ENCODE measurements around the gene NOG. TPM values are rescaled to one million over a fixed set of nuclear protein-coding genes. Genes with fewer than 3 reads are reported as not detected.

The NOG gene
- total RNA-seq (2013; cell fraction: nucleolus; rRNA removed), result not detected in 2 replicates
- total RNA-seq (2014; rRNA removed) (not detected in 2 replicates), total RNA-seq (2014; rRNA removed; fragmentation: Illumina TruSeq; extraction: Trizol) (not detected in 2 replicates), total RNA-seq (2021) (0.10 TPM in 1 of 2 replicates, not detected in the other), polyA plus RNA-seq (2011; rRNA removed) (not detected in 2 replicates), polyA plus RNA-seq (2014; fragmentation: Illumina TruSeq; extraction: Trizol) (not detected in 2 replicates), polyA plus RNA-seq (2014; fragmentation: Nextera tagmentation; extraction: Ambion mirVana) (not detected), polyA plus RNA-seq (2014; rRNA removed) (not detected in 2 replicates), polyA plus RNA-seq (2016; fragmentation: Nextera tagmentation; extraction: Ambion mirVana) (not detected), polyA minus RNA-seq (2011; rRNA and poly(A)+ RNA removed) (not detected in 2 replicates), Bru-seq, nascent RNA (not detected), BruChase-seq, experiment 1, labeled RNA remaining after a 6-hour chase (not detected), BruChase-seq, experiment 2, labeled RNA remaining after a 2-hour chase (not detected)
- not detected for polyA plus RNA-seq (2011; ENCODE audit: low read depth)
- 0.04 and 0.05 TPM in 2 replicates for polyA plus RNA-seq (2011; cell fraction: cytosol; rRNA removed)
- polyA plus RNA-seq (2011; cell fraction: nucleus; rRNA removed), result 0.06 TPM in 1 of 2 replicates, not detected in the other
- not detected in 2 replicates for polyA plus RNA-seq (2012)
- polyA minus RNA-seq (2011; cell fraction: cytosol; rRNA and poly(A)+ RNA removed), result not detected in 2 replicates
- not detected in 2 replicates for polyA minus RNA-seq (2011; cell fraction: nucleus; rRNA and poly(A)+ RNA removed)
- long read RNA-seq, experiment 1, result 0 reads
- long read RNA-seq, experiment 2, result 0 reads

DNA sequence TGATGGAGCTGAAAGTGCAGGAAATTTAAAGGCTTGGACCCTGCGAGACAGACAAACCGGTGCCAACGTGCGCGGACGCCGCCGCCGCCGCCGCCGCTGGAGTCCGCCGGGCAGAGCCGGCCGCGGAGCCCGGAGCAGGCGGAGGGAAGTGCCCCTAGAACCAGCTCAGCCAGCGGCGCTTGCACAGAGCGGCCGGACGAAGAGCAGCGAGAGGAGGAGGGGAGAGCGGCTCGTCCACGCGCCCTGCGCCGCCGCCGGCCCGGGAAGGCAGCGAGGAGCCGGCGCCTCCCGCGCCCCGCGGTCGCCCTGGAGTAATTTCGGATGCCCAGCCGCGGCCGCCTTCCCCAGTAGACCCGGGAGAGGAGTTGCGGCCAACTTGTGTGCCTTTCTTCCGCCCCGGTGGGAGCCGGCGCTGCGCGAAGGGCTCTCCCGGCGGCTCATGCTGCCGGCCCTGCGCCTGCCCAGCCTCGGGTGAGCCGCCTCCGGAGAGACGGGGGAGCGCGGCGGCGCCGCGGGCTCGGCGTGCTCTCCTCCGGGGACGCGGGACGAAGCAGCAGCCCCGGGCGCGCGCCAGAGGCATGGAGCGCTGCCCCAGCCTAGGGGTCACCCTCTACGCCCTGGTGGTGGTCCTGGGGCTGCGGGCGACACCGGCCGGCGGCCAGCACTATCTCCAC is at the start of gene NOG:
Gene NOG, plus strand, starts transcription at position 54 of the 674 bp plus-strand sequence. Its CDS starts 525 bp downstream, at position 579.
- no peaks in the 10 kb centered on the region for H3K4me1 ChIP-seq (ENCODE audit: control insufficient read depth, insufficient read depth, low read length)
- RAD21 ChIA-PET (ENCODE audit: unreplicated experiment), result interaction anchor here (0.9 to 1.6 kb wide), 2 partner anchors 122 to 186 kb away, joined by 3 to 6 read pairs; no protein-coding TSS in a partner anchor
- WGBS (ENCODE audit: insufficient coverage, insufficient replicate concordance, low lambda C conversion rate, missing lambda C conversion rate), result 7% methylated on average over 68 of the region's 85 CpGs
- H3K4me2 ChIP-seq (ENCODE audit: control insufficient read depth, insufficient read depth), result peak within 1 kb of the TSS; percentile 54; the same call in 1 of the 2 replicates
- ATAC-seq, result peak; percentile 60
- FAIRE-seq, result no peak
- H3K4me3 ChIP-seq, result 0 out of 2 replicates have a peak within 1 kb of the TSS, but pooled peaks have one; percentile 11
- H3K27ac ChIP-seq (ENCODE audit: control insufficient read depth, insufficient read depth), result no peak within 1 kb of the TSS
- in situ Hi-C loops (cut with MboI), result no loop called here
- H3K79me2 ChIP-seq (ENCODE audit: control insufficient read depth, insufficient read depth, low read length), result no peaks in the 10 kb centered on the region
- H2AFZ ChIP-seq (ENCODE audit: control insufficient read depth, low read depth, low read length), result no peak within 1 kb of the TSS
- POLR2A ChIA-PET, result no interaction called here
- BruUV-seq (replicated peaks), result no TSS peak
- H3K9ac ChIP-seq (ENCODE audit: control insufficient read depth, insufficient read depth, low read length), result no peak within 1 kb of the TSS
- peaks cover 16 to 19% of the 10 kb centered on the region in 2 experiments for H3K27me3 ChIP-seq (replicated peaks in 1 of 2; ENCODE audit: control insufficient read depth in 2 of 2, insufficient read depth in 2 of 2, low read length in 1 of 2)
- no peaks in the 10 kb centered on the region for H4K20me1 ChIP-seq (ENCODE audit: control insufficient read depth, insufficient read depth)
- CTCF ChIA-PET, result interaction anchor here (1.4 to 6.0 kb wide), 3 partner anchors 123 to 186 kb away, joined by 3 to 57 read pairs (median 5); no protein-coding TSS in a partner anchor
- no peak for DNase-seq (ENCODE audit: low read depth, low spot score)
- SMC1A ChIA-PET (ENCODE audit: uncharacterized antibody, unreplicated experiment), result interaction anchor here (1.2 to 3.2 kb wide), 2 partner anchors 122 to 186 kb away, joined by 3 to 16 read pairs; no protein-coding TSS in a partner anchor
- no peaks in the 10 kb centered on the region for H3K9me3 ChIP-seq (replicated peaks; ENCODE audit: control insufficient read depth, insufficient read depth, low read length)
- H3K36me3 ChIP-seq (ENCODE audit: control insufficient read depth in 2 of 2, insufficient read depth in 2 of 2, low read length in 1 of 2), result no peaks in the 10 kb centered on the region
- intact Hi-C loops (cut with micrococcal nuclease; ENCODE audit: unreplicated experiment), result no loop called here
- TF ChIP-seq, protein P1, sequence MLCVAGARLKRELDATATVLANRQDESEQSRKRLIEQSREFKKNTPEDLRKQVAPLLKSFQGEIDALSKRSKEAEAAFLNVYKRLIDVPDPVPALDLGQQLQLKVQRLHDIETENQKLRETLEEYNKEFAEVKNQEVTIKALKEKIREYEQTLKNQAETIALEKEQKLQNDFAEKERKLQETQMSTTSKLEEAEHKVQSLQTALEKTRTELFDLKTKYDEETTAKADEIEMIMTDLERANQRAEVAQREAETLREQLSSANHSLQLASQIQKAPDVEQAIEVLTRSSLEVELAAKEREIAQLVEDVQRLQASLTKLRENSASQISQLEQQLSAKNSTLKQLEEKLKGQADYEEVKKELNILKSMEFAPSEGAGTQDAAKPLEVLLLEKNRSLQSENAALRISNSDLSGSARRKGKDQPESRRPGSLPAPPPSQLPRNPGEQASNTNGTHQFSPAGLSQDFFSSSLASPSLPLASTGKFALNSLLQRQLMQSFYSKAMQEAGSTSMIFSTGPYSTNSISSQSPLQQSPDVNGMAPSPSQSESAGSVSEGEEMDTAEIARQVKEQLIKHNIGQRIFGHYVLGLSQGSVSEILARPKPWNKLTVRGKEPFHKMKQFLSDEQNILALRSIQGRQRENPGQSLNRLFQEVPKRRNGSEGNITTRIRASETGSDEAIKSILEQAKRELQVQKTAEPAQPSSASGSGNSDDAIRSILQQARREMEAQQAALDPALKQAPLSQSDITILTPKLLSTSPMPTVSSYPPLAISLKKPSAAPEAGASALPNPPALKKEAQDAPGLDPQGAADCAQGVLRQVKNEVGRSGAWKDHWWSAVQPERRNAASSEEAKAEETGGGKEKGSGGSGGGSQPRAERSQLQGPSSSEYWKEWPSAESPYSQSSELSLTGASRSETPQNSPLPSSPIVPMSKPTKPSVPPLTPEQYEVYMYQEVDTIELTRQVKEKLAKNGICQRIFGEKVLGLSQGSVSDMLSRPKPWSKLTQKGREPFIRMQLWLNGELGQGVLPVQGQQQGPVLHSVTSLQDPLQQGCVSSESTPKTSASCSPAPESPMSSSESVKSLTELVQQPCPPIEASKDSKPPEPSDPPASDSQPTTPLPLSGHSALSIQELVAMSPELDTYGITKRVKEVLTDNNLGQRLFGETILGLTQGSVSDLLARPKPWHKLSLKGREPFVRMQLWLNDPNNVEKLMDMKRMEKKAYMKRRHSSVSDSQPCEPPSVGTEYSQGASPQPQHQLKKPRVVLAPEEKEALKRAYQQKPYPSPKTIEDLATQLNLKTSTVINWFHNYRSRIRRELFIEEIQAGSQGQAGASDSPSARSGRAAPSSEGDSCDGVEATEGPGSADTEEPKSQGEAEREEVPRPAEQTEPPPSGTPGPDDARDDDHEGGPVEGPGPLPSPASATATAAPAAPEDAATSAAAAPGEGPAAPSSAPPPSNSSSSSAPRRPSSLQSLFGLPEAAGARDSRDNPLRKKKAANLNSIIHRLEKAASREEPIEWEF (IDR thresholded peaks at IDR 0.05; ENCODE audit: insufficient replicate concordance, low read depth, low read length), result no peak
- TF ChIP-seq MEF2A (IDR thresholded peaks at IDR 0.05; ENCODE audit: insufficient read depth, low read depth, low read length) (no peak), SMAD5 (IDR thresholded peaks at IDR 0.05; ENCODE audit: low read depth) (no peak), ZNF274 (IDR thresholded peaks at IDR 0.05; ENCODE audit: insufficient read depth, insufficient read length) (no peak)
- TF ChIP-seq, protein P2, sequence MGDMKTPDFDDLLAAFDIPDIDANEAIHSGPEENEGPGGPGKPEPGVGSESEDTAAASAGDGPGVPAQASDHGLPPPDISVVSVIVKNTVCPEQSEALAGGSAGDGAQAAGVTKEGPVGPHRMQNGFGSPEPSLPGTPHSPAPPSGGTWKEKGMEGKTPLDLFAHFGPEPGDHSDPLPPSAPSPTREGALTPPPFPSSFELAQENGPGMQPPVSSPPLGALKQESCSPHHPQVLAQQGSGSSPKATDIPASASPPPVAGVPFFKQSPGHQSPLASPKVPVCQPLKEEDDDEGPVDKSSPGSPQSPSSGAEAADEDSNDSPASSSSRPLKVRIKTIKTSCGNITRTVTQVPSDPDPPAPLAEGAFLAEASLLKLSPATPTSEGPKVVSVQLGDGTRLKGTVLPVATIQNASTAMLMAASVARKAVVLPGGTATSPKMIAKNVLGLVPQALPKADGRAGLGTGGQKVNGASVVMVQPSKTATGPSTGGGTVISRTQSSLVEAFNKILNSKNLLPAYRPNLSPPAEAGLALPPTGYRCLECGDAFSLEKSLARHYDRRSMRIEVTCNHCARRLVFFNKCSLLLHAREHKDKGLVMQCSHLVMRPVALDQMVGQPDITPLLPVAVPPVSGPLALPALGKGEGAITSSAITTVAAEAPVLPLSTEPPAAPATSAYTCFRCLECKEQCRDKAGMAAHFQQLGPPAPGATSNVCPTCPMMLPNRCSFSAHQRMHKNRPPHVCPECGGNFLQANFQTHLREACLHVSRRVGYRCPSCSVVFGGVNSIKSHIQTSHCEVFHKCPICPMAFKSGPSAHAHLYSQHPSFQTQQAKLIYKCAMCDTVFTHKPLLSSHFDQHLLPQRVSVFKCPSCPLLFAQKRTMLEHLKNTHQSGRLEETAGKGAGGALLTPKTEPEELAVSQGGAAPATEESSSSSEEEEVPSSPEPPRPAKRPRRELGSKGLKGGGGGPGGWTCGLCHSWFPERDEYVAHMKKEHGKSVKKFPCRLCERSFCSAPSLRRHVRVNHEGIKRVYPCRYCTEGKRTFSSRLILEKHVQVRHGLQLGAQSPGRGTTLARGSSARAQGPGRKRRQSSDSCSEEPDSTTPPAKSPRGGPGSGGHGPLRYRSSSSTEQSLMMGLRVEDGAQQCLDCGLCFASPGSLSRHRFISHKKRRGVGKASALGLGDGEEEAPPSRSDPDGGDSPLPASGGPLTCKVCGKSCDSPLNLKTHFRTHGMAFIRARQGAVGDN (IDR thresholded peaks at IDR 0.05), result no peak
- TF ChIP-seq, protein P3, sequence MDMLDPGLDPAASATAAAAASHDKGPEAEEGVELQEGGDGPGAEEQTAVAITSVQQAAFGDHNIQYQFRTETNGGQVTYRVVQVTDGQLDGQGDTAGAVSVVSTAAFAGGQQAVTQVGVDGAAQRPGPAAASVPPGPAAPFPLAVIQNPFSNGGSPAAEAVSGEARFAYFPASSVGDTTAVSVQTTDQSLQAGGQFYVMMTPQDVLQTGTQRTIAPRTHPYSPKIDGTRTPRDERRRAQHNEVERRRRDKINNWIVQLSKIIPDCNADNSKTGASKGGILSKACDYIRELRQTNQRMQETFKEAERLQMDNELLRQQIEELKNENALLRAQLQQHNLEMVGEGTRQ (IDR thresholded peaks at IDR 0.05; ENCODE audit: borderline replicate concordance, low read depth, low read length), result no peak
